A549 (cell line): Measurements from ENCODE around the gene HOXB9.

ENCODE experiments used
- CEBPB ChIP-seq, 2 experiments: fragments of >200 bp in 1 of 2; sonication (Bioruptor Twin) in 1 of 2; formaldehyde crosslinking in 1 of 2; IDR thresholded peaks; 2 replicates each; pipeline ENCODE4 v1.6.1; 2012 to 2016
- MAZ ChIP-seq: fragments of 150-350 bp; IDR thresholded peaks from 2 replicates; pipeline ENCODE4 v1.6.1; 2014; ENCODE audit warnings: antibody characterized with exemption, low read depth, low read length, borderline replicate concordance
- NFE2L2 ChIP-seq: fragments of 150-350 bp; conservative IDR thresholded peaks from 2 replicates; pipeline ENCODE4 v1.6.1; 2014; ENCODE audit warnings: low read length
- POLR2A ChIP-seq: IDR thresholded peaks from 2 replicates; pipeline ENCODE4 v1.6.1; 2012; ENCODE audit warnings: mild to moderate bottlenecking, low read length
- SMC3 ChIP-seq: fragments of >200 bp; sonication (Bioruptor Twin); formaldehyde crosslinking; IDR thresholded peaks from 3 replicates; pipeline ENCODE4 v1.6.1; 2018; ENCODE audit warnings: inconsistent platforms
- TF ChIP-seq, protein P1 (sequence below): fragments of >200 bp; sonication (Bioruptor Twin); formaldehyde crosslinking; IDR thresholded peaks from 3 replicates; pipeline ENCODE4 v1.5.1; 2016

DNA sequence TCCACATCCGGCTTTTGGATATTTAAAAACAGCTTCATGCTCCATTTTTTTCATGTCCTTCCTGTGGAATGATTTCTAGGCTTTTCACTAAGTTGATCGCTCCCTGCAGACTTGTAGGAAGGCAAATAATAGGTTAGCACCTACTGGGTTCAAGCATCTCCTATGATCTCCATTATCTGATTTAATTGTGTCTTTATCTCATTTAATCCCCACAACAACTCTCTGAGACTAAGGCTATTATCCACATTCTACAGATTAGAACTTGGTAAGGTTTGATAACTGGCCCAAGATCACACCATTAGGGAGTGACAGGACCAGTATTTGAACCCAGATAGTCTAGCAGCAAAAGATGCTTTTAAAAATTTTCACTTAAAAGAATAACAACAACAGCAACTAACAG lies 46.2 kb upstream of the HOXB9 start:
- TF ChIP-seq NFE2L2 (no peak), POLR2A (no peak), MAZ (no peak), CEBPB (IDR thresholded peaks at IDR 0.05) (no peak), SMC3 (no peak)
- TF ChIP-seq, protein P1, sequence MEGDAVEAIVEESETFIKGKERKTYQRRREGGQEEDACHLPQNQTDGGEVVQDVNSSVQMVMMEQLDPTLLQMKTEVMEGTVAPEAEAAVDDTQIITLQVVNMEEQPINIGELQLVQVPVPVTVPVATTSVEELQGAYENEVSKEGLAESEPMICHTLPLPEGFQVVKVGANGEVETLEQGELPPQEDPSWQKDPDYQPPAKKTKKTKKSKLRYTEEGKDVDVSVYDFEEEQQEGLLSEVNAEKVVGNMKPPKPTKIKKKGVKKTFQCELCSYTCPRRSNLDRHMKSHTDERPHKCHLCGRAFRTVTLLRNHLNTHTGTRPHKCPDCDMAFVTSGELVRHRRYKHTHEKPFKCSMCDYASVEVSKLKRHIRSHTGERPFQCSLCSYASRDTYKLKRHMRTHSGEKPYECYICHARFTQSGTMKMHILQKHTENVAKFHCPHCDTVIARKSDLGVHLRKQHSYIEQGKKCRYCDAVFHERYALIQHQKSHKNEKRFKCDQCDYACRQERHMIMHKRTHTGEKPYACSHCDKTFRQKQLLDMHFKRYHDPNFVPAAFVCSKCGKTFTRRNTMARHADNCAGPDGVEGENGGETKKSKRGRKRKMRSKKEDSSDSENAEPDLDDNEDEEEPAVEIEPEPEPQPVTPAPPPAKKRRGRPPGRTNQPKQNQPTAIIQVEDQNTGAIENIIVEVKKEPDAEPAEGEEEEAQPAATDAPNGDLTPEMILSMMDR, result no peak
